Mesodermal cell (in vitro differentiated cells): ENCODE data around the gene SLC12A9.

ENCODE experiments used
- H3K27ac ChIP-seq: 2 replicates; pipeline ENCODE4 v1.7.0; 2013; ENCODE audit warnings: mild to moderate bottlenecking, low read depth, low read length, moderate library complexity; ENCODE audit not compliant: severe bottlenecking
- H3K36me3 ChIP-seq: 2 replicates; pipeline ENCODE4 v1.7.1; 2013; ENCODE audit warnings: mild to moderate bottlenecking, low read length, moderate library complexity; ENCODE audit not compliant: control insufficient read depth, insufficient read depth
- H3K4me1 ChIP-seq: one replicate; pipeline ENCODE4 v1.7.1; 2013; ENCODE audit warnings: mild to moderate bottlenecking, low read length; ENCODE audit not compliant: insufficient read depth, control insufficient read depth, poor library complexity, severe bottlenecking
- H3K4me3 ChIP-seq: 2 replicates; pipeline ENCODE4 v1.7.0; 2013; ENCODE audit warnings: low read length, control low read depth, mild to moderate bottlenecking; ENCODE audit not compliant: insufficient read depth, poor library complexity, severe bottlenecking; ENCODE audit errors: extremely low read depth
- H3K9me3 ChIP-seq: 2 replicates; pipeline ENCODE4 v1.7.1; 2013; ENCODE audit warnings: mild to moderate bottlenecking, low read length, moderate library complexity; ENCODE audit not compliant: control insufficient read depth
- WGBS, 2 experiments: methylation state at CpG; one replicate each; pipeline ENCODE4 v1.1.5; 2013; ENCODE audit warnings: missing lambda C conversion rate in 2 of 2; ENCODE audit not compliant: insufficient coverage in 2 of 2; 5-methylcytosine and 5-hydroxymethylcytosine counted together

Gene SLC12A9

GRCh38 chr7:100817097-100817496, 35.4 kb upstream of the SLC12A9 start:
- H3K4me3 ChIP-seq = no peak overlapping the region
- H3K4me1 ChIP-seq = no peaks in the 10 kb centered on the region
- no peaks in the 10 kb centered on the region for H3K9me3 ChIP-seq
- no peak overlapping the region for H3K27ac ChIP-seq
- H3K36me3 ChIP-seq = peaks cover 99% of the 10 kb centered on the region
- WGBS, 2 experiments = 96 to 97% methylated on average over 19 of the region's 19 CpGs

GRCh38 chr7:100818366-100818765, 34.1 kb upstream of the SLC12A9 start:
- H3K27ac ChIP-seq = no peak overlapping the region
- 92% methylated on average over 9 of the region's 9 CpGs for WGBS, 2 experiments
- H3K9me3 ChIP-seq = no peaks in the 10 kb centered on the region
- H3K4me1 ChIP-seq = no peaks in the 10 kb centered on the region
- peaks cover 99% of the 10 kb centered on the region for H3K36me3 ChIP-seq
- H3K4me3 ChIP-seq = no peak overlapping the region

GRCh38 chr7:100818825-100819224, 33.7 kb upstream of the SLC12A9 start:
- 93 to 98% methylated on average over 6 of the region's 6 CpGs for WGBS, 2 experiments
- no peak overlapping the region for H3K27ac ChIP-seq
- peaks cover 99% of the 10 kb centered on the region for H3K36me3 ChIP-seq
- H3K9me3 ChIP-seq = no peaks in the 10 kb centered on the region
- H3K4me1 ChIP-seq = no peaks in the 10 kb centered on the region
- no peak overlapping the region for H3K4me3 ChIP-seq

GRCh38 chr7:100819586-100819985, 32.9 kb upstream of the SLC12A9 start:
- Histone ChIP-seq H3K36me3 (peaks cover 99% of the 10 kb centered on the region), H3K4me1 (no peaks in the 10 kb centered on the region), H3K27ac (no peak overlapping the region), H3K9me3 (no peaks in the 10 kb centered on the region), H3K4me3 (no peak overlapping the region)
- 96 to 97% methylated on average over 23 of the region's 23 CpGs for WGBS, 2 experiments

- Histone ChIP-seq H3K36me3 (peaks cover 83% of the 10 kb centered on the region), H3K27ac (no peak overlapping the region), H3K9me3 (no peaks in the 10 kb centered on the region), H3K4me1 (peaks cover 8% of the 10 kb centered on the region), H3K4me3 (no peak overlapping the region)
- WGBS, 2 experiments = 96 to 97% methylated on average over 38 to 40 of the region's 43 CpGs
These were observed 30.0 kb upstream of the SLC12A9 start for GRCh38 chr7:100822236-100823139.

- no peak overlapping the region for H3K4me3 ChIP-seq
- H3K36me3 ChIP-seq = peaks cover 77% of the 10 kb centered on the region
- no peak overlapping the region for H3K27ac ChIP-seq
- H3K4me1 ChIP-seq = peaks cover 8% of the 10 kb centered on the region
- 74 to 88% methylated on average over 4 to 5 of the region's 7 CpGs for WGBS, 2 experiments
- H3K9me3 ChIP-seq = no peaks in the 10 kb centered on the region
These were observed 29.4 kb upstream of the SLC12A9 start for GRCh38 chr7:100823140-100823525.

- Histone ChIP-seq H3K4me3 (no peak overlapping the region), H3K36me3 (peaks cover 73% of the 10 kb centered on the region), H3K27ac (no peak overlapping the region), H3K9me3 (no peaks in the 10 kb centered on the region), H3K4me1 (peaks cover 8% of the 10 kb centered on the region)
- 95 to 98% methylated on average over 26 to 28 of the region's 31 CpGs for WGBS, 2 experiments
These were observed 29.0 kb upstream of the SLC12A9 start for GRCh38 chr7:100823534-100823933.

GRCh38 chr7:100824499-100825214, 27.9 kb upstream of the SLC12A9 start:
- peak overlapping the region; percentile 96 for H3K4me3 ChIP-seq
- H3K27ac ChIP-seq = no peak overlapping the region
- 80 to 89% methylated on average over 3 to 15 of the region's 18 CpGs for WGBS, 2 experiments
- H3K9me3 ChIP-seq = no peaks in the 10 kb centered on the region
- peaks cover 61% of the 10 kb centered on the region for H3K36me3 ChIP-seq
- H3K4me1 ChIP-seq = peaks cover 13% of the 10 kb centered on the region

- peaks cover 56% of the 10 kb centered on the region for H3K36me3 ChIP-seq
- peak overlapping the region; percentile 96 for H3K4me3 ChIP-seq
- WGBS, 2 experiments = 26 to 30% methylated on average over 11 to 14 of the region's 16 CpGs
These were observed 27.3 kb upstream of the SLC12A9 start for GRCh38 chr7:100825215-100825671.

GRCh38 chr7:100825751-100826513, 26.6 kb upstream of the SLC12A9 start:
- WGBS, 2 experiments = 4 to 6% methylated on average over 11 to 13 of the region's 17 CpGs
- H3K9me3 ChIP-seq = no peaks in the 10 kb centered on the region
- H3K36me3 ChIP-seq = peaks cover 49% of the 10 kb centered on the region
- H3K4me1 ChIP-seq = peaks cover 13% of the 10 kb centered on the region
- H3K4me3 ChIP-seq = peak overlapping the region; percentile 96
- H3K27ac ChIP-seq = no peak overlapping the region

More at GRCh38 chr7:100825215-100825671, 27.3 kb upstream of the SLC12A9 start:
- H3K4me1 ChIP-seq = peaks cover 13% of the 10 kb centered on the region
- H3K27ac ChIP-seq = no peak overlapping the region
- H3K9me3 ChIP-seq = no peaks in the 10 kb centered on the region
